SK-N-SH (cell line): ENCODE data around the gene EIF4E1B. TPM values are rescaled to one million over a fixed set of nuclear protein-coding genes. Genes with fewer than 3 reads are reported as not detected.

Experiments
- CTCF ChIA-PET: fragments of 300-600, 350-600 bp; formaldehyde crosslinking; extraction: SDS; loops from one replicate; lab custom pipeline; 2021; lab: Yijun Ruan, JAX
- POLR2A ChIA-PET: fragments of 350-600 bp; sonication (Branson Sonifier 250); formaldehyde crosslinking; extraction: SDS; loops from one replicate; lab custom pipeline; 2020; ENCODE audit warnings: antibody characterized with exemption, inconsistent platforms; lab: Yijun Ruan, JAX
- DNase-seq: peaks from one replicate; pipeline ENCODE4 v3.0.0; 2012
- H2AFZ ChIP-seq: fragments of 200-600 bp; sonication (generic); 2 replicates; pipeline ENCODE4 v1.8.1; 2016; ENCODE audit warnings: antibody characterized with exemption, mild to moderate bottlenecking, low read depth
- H3F3A ChIP-seq: fragments of 200-600 bp; sonication (generic); replicated peaks from 2 replicates; pipeline ENCODE3; 2016; ENCODE audit warnings: antibody characterized with exemption, mild to moderate bottlenecking; ENCODE audit not compliant: insufficient read depth
- H3K27ac ChIP-seq, 2 experiments: fragments of 200-500 bp in 1 of 2; fragments of 200-600 bp in 1 of 2; sonication (Bioruptor generic) in 1 of 2; sonication (generic), shearing (Covaris generic) in 1 of 2; 2 replicates each; pipeline versions ENCODE4 v1.5.1 to v1.6.1; 2014 to 2016; ENCODE audit warnings: low read depth in 2 of 2, inconsistent platforms in 1 of 2, low read length in 1 of 2, mild to moderate bottlenecking in 1 of 2, mixed read lengths in 1 of 2
- H3K27me3 ChIP-seq: fragments of 200-600 bp; sonication (generic), shearing (Covaris generic); 2 replicates; pipeline ENCODE4 v1.6.1; 2016; ENCODE audit warnings: mixed run types; ENCODE audit not compliant: insufficient read depth
- H3K36me3 ChIP-seq, 2 experiments: fragments of 200-500 bp in 1 of 2; fragments of 200-600 bp in 1 of 2; sonication (Bioruptor generic) in 1 of 2; sonication (generic) in 1 of 2; replicated peaks in 1 of 2; 2 replicates each; pipeline versions ENCODE3 to v1.5.1; 2014 to 2016; ENCODE audit warnings: low read length in 1 of 2, mild to moderate bottlenecking in 1 of 2; ENCODE audit not compliant: insufficient read depth in 2 of 2, control insufficient read depth in 1 of 2
- H3K4me1 ChIP-seq, 2 experiments: fragments of 200-500 bp in 1 of 2; fragments of 200-600 bp in 1 of 2; sonication (Bioruptor generic) in 1 of 2; sonication (generic), shearing (Covaris generic) in 1 of 2; 2 replicates each; pipeline versions ENCODE4 v1.5.1 to v1.6.1; 2014 to 2016; ENCODE audit warnings: low read depth in 1 of 2, low read length in 1 of 2, mixed run types in 1 of 2; ENCODE audit not compliant: insufficient read depth in 2 of 2, control insufficient read depth in 1 of 2
- H3K4me2 ChIP-seq: fragments of 200-600 bp; sonication (generic), shearing (Covaris generic); 2 replicates; pipeline ENCODE4 v1.6.1; 2017; ENCODE audit warnings: mixed run types
- H3K4me3 ChIP-seq, 2 experiments: fragments of 200-500 bp in 1 of 2; fragments of 200-600 bp in 1 of 2; sonication (Bioruptor generic) in 1 of 2; sonication (generic), shearing (Covaris generic) in 1 of 2; 2 replicates each; pipeline versions ENCODE4 v1.5.1 to v1.8.1; 2014 to 2016; ENCODE audit warnings: low read depth in 2 of 2, inconsistent platforms in 1 of 2, low read length in 1 of 2, mild to moderate bottlenecking in 1 of 2, mixed read lengths in 1 of 2, moderate library complexity in 1 of 2
- H3K79me2 ChIP-seq: fragments of 200-600 bp; sonication (generic); 2 replicates; pipeline ENCODE4 v1.8.1; 2017; ENCODE audit warnings: mild to moderate bottlenecking; ENCODE audit not compliant: insufficient read depth
- H3K9ac ChIP-seq: fragments of 200-600 bp; sonication (generic); 2 replicates; pipeline ENCODE4 v1.6.1; 2017; ENCODE audit warnings: mixed run types
- H3K9me2 ChIP-seq: fragments of 200-600 bp; sonication (generic); 2 replicates; pipeline ENCODE4 v1.6.1; 2017; ENCODE audit warnings: mixed run types
- H3K9me3 ChIP-seq: fragments of 200-600 bp; sonication (generic); 2 replicates; pipeline ENCODE4 v1.6.1; 2017; ENCODE audit warnings: mixed run types, mild to moderate bottlenecking, moderate library complexity
- H4K20me1 ChIP-seq: fragments of 200-600 bp; sonication (generic); 2 replicates; pipeline ENCODE4 v1.6.1; 2017; ENCODE audit warnings: mild to moderate bottlenecking, mixed run types; ENCODE audit not compliant: insufficient read depth
- CHD2 ChIP-seq: fragments of 150-350 bp; IDR thresholded peaks from 2 replicates; pipeline ENCODE4 v1.6.1; 2018; ENCODE audit warnings: low read length; ENCODE audit not compliant: partially characterized antibody
- ELF1 ChIP-seq: IDR thresholded peaks from 2 replicates; pipeline ENCODE4 v1.4.0; 2012
- EZH2phosphoT487 ChIP-seq: fragments of 200-600 bp; sonication (generic); IDR thresholded peaks from 2 replicates; pipeline ENCODE4 v1.6.1; 2017; ENCODE audit warnings: low read depth, mixed run types, mild to moderate bottlenecking, antibody characterized with exemption, moderate library complexity, borderline replicate concordance
- FOSL2 ChIP-seq: IDR thresholded peaks from 2 replicates; pipeline ENCODE4 v1.4.0; 2012; ENCODE audit warnings: low read depth, mild to moderate bottlenecking, moderate library complexity, borderline replicate concordance
- GABPA ChIP-seq: IDR thresholded peaks from 2 replicates; pipeline ENCODE4 v1.4.0; 2012; ENCODE audit warnings: low read depth, mild to moderate bottlenecking
- MEF2A ChIP-seq: IDR thresholded peaks from 2 replicates; pipeline ENCODE4 v1.4.0; 2012; ENCODE audit warnings: low read depth, borderline replicate concordance
- NFIC ChIP-seq: IDR thresholded peaks from 2 replicates; pipeline ENCODE4 v1.4.0; 2012; ENCODE audit warnings: borderline replicate concordance
- NRF1 ChIP-seq: IDR thresholded peaks from 2 replicates; pipeline ENCODE4 v1.6.1; 2012; ENCODE audit warnings: low read depth, mild to moderate bottlenecking, low read length
- RAD21 ChIP-seq: IDR thresholded peaks from 2 replicates; pipeline ENCODE4 v1.6.1; 2012; ENCODE audit warnings: mild to moderate bottlenecking, low read length
- RCOR1 ChIP-seq: fragments of 150-350 bp; IDR thresholded peaks from 2 replicates; pipeline ENCODE4 v1.6.1; 2017; ENCODE audit warnings: antibody characterized with exemption, low read length
- SMC3 ChIP-seq: IDR thresholded peaks from 2 replicates; pipeline ENCODE4 v1.6.1; 2012; ENCODE audit warnings: low read depth, low read length, improper control_type of control experiment
- TCF12 ChIP-seq: IDR thresholded peaks from 2 replicates; pipeline ENCODE4 v1.4.0; 2012
- USF2 ChIP-seq: fragments of 150-350 bp; IDR thresholded peaks from 2 replicates; pipeline ENCODE4 v1.6.1; 2017; ENCODE audit warnings: antibody characterized with exemption, low read length, low read depth, borderline replicate concordance
- YY1 ChIP-seq: IDR thresholded peaks from 2 replicates; pipeline ENCODE4 v1.4.0; 2012; ENCODE audit warnings: low read depth, mild to moderate bottlenecking
- WGBS: methylation state at CpG from one replicate; pipeline ENCODE4 v1.1.6; 2017; ENCODE audit warnings: low lambda C conversion rate; 5-methylcytosine and 5-hydroxymethylcytosine counted together
- polyA plus RNA-seq, 3 experiments: library from polyadenylated mRNA; depleted of rRNA; stranded (reverse); fragments of >200 nt; gene quantifications; 2 replicates each; pipeline ENCODE4 v1.2.3, GENCODE V29; 2012
- TF ChIP-seq, protein P1 (sequence below): IDR thresholded peaks from 2 replicates; pipeline ENCODE4 v1.4.0; 2012; ENCODE audit warnings: low read depth, borderline replicate concordance
- TF ChIP-seq, protein P2 (sequence below): fragments of 200-600 bp; sonication (generic); IDR thresholded peaks from 2 replicates; pipeline ENCODE4 v1.6.1; 2017; ENCODE audit warnings: antibody characterized with exemption, mild to moderate bottlenecking, moderate library complexity

Gene EIF4E1B
- polyA plus RNA-seq, 1 of the 3 experiments (the other 2 are of a cell fraction), result not detected

DNA sequence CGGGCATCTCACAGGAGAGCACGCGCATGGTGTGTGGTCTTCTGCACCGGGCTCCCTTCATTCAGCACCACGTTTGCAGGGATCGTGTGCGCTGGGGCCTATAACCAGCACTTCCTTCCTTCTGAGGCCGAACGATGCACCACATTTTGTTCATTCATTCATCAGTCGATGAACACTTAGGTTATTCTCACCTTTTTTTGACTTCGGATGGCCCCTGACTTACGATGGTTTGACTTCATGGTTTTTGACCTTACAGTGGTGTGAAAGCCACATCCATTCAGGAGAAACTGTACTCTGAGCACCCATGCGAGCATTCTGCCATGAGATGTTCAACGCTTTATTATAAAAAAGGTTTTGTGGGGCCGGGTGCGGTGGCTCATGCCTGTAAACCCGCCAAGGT is 44.3 kb downstream of the EIF4E1B start:
- no peaks in the 10 kb centered on the region for H3K36me3 ChIP-seq
- H3F3A ChIP-seq, result no peaks in the 10 kb centered on the region
- WGBS, result 83% methylated on average over 17 of the region's 17 CpGs
- H3K4me2 ChIP-seq, result no peak overlapping the region
- no peaks in the 10 kb centered on the region for H3K79me2 ChIP-seq
- H3K27ac ChIP-seq, result no peak overlapping the region
- no peak for DNase-seq
- ChIA-PET CTCF (interaction anchor here (0.7 to 3.5 kb wide), 4 partner anchors 10 to 412 kb away, joined by 3 to 17 read pairs (median 8); partner anchors contain the start of gene FGFR4), POLR2A (no interaction called here)
- H3K4me1 ChIP-seq, result peaks cover 0 to 7% of the 10 kb centered on the region in 2 experiments; a peak in 1 of 4 replicates
- no peak overlapping the region for H3K4me3 ChIP-seq
- H2AFZ ChIP-seq, result no peak overlapping the region
- H3K9ac ChIP-seq, result no peak overlapping the region
- H3K9me2 ChIP-seq, result no peaks in the 10 kb centered on the region
- H3K9me3 ChIP-seq, result no peaks in the 10 kb centered on the region
- H4K20me1 ChIP-seq, result no peaks in the 10 kb centered on the region
- no peak for TF ChIP-seq MEF2A
- no peak for TF ChIP-seq GABPA
- no peak for TF ChIP-seq TCF12
- TF ChIP-seq EZH2phosphoT487, result no peak
- TF ChIP-seq RAD21, result no peak
- no peak for TF ChIP-seq CHD2
- TF ChIP-seq, protein P1, sequence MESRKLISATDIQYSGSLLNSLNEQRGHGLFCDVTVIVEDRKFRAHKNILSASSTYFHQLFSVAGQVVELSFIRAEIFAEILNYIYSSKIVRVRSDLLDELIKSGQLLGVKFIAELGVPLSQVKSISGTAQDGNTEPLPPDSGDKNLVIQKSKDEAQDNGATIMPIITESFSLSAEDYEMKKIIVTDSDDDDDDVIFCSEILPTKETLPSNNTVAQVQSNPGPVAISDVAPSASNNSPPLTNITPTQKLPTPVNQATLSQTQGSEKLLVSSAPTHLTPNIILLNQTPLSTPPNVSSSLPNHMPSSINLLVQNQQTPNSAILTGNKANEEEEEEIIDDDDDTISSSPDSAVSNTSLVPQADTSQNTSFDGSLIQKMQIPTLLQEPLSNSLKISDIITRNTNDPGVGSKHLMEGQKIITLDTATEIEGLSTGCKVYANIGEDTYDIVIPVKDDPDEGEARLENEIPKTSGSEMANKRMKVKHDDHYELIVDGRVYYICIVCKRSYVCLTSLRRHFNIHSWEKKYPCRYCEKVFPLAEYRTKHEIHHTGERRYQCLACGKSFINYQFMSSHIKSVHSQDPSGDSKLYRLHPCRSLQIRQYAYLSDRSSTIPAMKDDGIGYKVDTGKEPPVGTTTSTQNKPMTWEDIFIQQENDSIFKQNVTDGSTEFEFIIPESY, result no peak
- TF ChIP-seq YY1, result no peak
- TF ChIP-seq NFIC, result no peak
- no peak for TF ChIP-seq SMC3
- no peak for TF ChIP-seq RCOR1
- no peak for TF ChIP-seq ELF1
- H3K27me3 ChIP-seq, result peaks cover 7% of the 10 kb centered on the region; the same call in 1 of the 2 replicates

DNA sequence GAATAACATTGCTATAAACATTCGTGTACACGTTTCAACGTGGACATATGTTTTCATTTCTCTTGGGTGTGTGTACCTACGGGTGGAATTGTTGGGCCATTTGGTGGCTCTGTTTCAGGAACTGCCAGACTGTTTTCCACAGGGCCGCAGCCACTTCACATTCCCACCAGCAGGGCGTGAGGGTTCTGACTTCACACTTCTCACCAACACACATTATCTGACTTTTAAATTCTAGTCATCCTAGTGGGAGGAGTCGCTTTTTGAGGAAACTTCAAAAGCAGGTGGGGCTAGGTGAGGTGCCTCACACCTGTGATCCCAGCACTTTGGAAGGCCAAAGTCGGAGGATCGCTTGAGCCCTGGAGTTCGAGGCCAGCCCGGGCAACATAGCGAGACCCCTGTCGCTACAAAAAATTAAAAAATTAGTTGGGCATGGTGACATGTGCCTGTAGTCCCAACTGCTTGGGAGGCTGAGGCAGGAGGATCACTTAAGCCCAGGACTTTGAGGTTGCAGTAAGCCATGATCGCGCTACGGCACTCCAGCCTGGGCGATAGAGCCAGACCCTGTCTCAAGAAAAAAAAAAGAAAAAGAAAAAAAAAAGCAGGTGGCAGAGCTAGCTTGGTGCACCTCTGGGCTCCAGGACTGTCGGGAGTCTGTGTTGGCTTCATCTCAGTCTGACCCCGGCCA is 45.3 kb downstream of the EIF4E1B start:
- no peaks in the 10 kb centered on the region for H3K79me2 ChIP-seq
- H3F3A ChIP-seq, result no peaks in the 10 kb centered on the region
- H3K4me1 ChIP-seq, result peaks cover 0 to 7% of the 10 kb centered on the region in 2 experiments; a peak in 1 of 4 replicates
- POLR2A ChIA-PET, result interaction anchor here (0.6 kb wide), 1 partner anchor 160 kb away, joined by 4 read pairs; no protein-coding TSS in a partner anchor
- H3K4me2 ChIP-seq, result no peak overlapping the region
- H3K9me2 ChIP-seq, result no peaks in the 10 kb centered on the region
- no peak overlapping the region for H3K9ac ChIP-seq
- CTCF ChIA-PET, result interaction anchor here (0.9 to 3.5 kb wide), 4 partner anchors 7 to 24 kb away, joined by 3 to 17 read pairs (median 3); no protein-coding TSS in a partner anchor
- TF ChIP-seq FOSL2 (no peak), USF2 (no peak), YY1 (no peak), MEF2A (no peak), NRF1 (no peak)
- TF ChIP-seq, protein P2, sequence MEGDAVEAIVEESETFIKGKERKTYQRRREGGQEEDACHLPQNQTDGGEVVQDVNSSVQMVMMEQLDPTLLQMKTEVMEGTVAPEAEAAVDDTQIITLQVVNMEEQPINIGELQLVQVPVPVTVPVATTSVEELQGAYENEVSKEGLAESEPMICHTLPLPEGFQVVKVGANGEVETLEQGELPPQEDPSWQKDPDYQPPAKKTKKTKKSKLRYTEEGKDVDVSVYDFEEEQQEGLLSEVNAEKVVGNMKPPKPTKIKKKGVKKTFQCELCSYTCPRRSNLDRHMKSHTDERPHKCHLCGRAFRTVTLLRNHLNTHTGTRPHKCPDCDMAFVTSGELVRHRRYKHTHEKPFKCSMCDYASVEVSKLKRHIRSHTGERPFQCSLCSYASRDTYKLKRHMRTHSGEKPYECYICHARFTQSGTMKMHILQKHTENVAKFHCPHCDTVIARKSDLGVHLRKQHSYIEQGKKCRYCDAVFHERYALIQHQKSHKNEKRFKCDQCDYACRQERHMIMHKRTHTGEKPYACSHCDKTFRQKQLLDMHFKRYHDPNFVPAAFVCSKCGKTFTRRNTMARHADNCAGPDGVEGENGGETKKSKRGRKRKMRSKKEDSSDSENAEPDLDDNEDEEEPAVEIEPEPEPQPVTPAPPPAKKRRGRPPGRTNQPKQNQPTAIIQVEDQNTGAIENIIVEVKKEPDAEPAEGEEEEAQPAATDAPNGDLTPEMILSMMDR, result peak; percentile 53
- WGBS, result 88% methylated on average over 19 of the region's 19 CpGs
- H3K4me3 ChIP-seq, result no peak overlapping the region; a peak in 1 of 4 replicates
- no peak overlapping the region for H3K27ac ChIP-seq
- DNase-seq, result no peak
- H3K36me3 ChIP-seq, result no peaks in the 10 kb centered on the region
- no peak overlapping the region for H2AFZ ChIP-seq
- H3K27me3 ChIP-seq, result no peaks in the 10 kb centered on the region
- no peaks in the 10 kb centered on the region for H4K20me1 ChIP-seq
- no peaks in the 10 kb centered on the region for H3K9me3 ChIP-seq
